Lower leg skin (tissue), 4 donors: Measurements from ENCODE around the gene FOXD1. TPM values are rescaled to one million over a fixed set of nuclear protein-coding genes. Genes with fewer than 3 reads are reported as not detected.

Source experiments
- DNase-seq, 2 donors: peaks; one replicate each; pipeline ENCODE4 v3.0.0-alpha.2; 2019; ENCODE audit warnings: low spot score in 2 of 2
- H3K4me3 ChIP-seq: fragments of 200-600 bp; sonication (generic); 2 replicates; pipeline ENCODE4 v1.5.1; 2017; ENCODE audit warnings: mild to moderate bottlenecking, low read depth; ENCODE audit not compliant: poor library complexity, severe bottlenecking
- POLR2A ChIP-seq, 2 donors: fragments of 450-650 bp; IDR thresholded peaks; one replicate each; pipeline ENCODE4 v1.6.1; 2016 to 2017; ENCODE audit warnings: antibody characterized with exemption in 2 of 2, mild to moderate bottlenecking in 1 of 2, moderate library complexity in 1 of 2
- WGBS, 2 donors: methylation state at CpG; one replicate each; pipeline ENCODE4 v1.1.5; 2018; 5-methylcytosine and 5-hydroxymethylcytosine counted together
- intact Hi-C: fragments of 100-400 bp; cut with DNase I; formaldehyde crosslinking; loops from one replicate; pipeline ENCODE4 v1.15.0; 2023; ENCODE audit warnings: low total_unique reads
- total RNA-seq, 4 donors: library from RNA; depleted of rRNA; stranded (reverse); fragments of >200 nt; gene quantifications; one replicate each; pipeline ENCODE4 v1.1.0, GENCODE V29; 2016
- TF ChIP-seq, protein P1 (sequence below), 3 donors: fragments of 450-650 bp; IDR thresholded peaks; one replicate each; pipeline ENCODE4 v1.5.1; 2016; ENCODE audit warnings: antibody characterized with exemption in 3 of 3, mild to moderate bottlenecking in 3 of 3, moderate library complexity in 2 of 3

Gene FOXD1
- total RNA-seq, 4 donors from 2014 or later = 0.63 to 2.2 (median 1.8) TPM

DNA sequence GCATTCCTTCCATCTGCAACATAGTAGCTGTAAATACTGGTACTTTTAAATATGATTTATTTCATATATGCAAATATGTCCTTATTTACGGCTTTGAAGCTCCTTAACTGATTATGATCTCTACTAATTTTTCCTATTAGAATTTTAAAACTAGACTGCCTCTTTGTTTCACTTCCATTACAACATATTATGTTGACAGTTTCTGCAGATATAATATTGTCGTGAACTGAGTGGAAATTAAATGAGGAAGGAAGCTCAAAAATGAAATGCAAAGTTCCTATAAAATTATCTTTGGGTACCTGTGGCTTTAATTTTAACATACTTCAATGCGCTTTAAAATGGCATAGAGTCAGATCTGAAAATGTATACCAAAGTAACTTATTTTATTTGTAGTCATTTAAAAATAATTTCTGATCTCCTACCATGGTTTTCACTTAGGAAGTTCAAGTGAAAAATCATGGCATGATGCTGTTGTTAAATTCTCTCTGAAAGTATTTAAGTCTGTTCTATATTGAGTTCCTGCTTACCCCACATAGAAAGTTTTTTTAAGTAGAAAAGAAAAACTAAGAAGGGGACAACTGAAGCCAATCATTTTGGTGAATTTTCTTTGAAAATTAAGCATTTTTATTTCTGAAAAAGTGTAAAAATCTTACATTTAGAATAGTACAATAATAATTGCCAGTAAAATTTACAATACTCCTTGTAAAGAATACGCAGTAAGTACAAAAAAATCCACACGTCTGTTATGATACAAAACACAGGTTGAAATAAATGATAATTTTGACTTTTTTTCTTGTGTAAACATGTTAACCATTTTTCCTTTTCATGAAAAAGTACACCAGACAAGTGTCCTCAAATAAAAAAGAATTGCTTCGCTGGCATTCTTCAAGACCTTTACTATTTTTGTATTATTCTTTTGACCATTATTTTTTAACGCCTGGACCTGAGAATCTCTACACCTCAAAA, 2.6 kb downstream of the FOXD1 start:
- no peak for TF ChIP-seq POLR2A (IDR thresholded peaks at IDR 0.05)
- TF ChIP-seq, protein P1, sequence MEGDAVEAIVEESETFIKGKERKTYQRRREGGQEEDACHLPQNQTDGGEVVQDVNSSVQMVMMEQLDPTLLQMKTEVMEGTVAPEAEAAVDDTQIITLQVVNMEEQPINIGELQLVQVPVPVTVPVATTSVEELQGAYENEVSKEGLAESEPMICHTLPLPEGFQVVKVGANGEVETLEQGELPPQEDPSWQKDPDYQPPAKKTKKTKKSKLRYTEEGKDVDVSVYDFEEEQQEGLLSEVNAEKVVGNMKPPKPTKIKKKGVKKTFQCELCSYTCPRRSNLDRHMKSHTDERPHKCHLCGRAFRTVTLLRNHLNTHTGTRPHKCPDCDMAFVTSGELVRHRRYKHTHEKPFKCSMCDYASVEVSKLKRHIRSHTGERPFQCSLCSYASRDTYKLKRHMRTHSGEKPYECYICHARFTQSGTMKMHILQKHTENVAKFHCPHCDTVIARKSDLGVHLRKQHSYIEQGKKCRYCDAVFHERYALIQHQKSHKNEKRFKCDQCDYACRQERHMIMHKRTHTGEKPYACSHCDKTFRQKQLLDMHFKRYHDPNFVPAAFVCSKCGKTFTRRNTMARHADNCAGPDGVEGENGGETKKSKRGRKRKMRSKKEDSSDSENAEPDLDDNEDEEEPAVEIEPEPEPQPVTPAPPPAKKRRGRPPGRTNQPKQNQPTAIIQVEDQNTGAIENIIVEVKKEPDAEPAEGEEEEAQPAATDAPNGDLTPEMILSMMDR (IDR thresholded peaks at IDR 0.05) = no peak
- WGBS, 2 donors = 30 to 35% methylated on average over 7 of the region's 7 CpGs
- intact Hi-C loops = no loop called here
- no peak overlapping the region for H3K4me3 ChIP-seq
- no peak for DNase-seq

GRCh38 chr5:73444499-73445438, 3.8 kb downstream of the FOXD1 start:
- TF ChIP-seq POLR2A (IDR thresholded peaks at IDR 0.05) = no peak
- TF ChIP-seq, protein P1 (IDR thresholded peaks at IDR 0.05) = no peak
- no peak overlapping the region for H3K4me3 ChIP-seq
- intact Hi-C loops = no loop called here
- 19 to 22% methylated on average over 42 to 43 of the region's 43 CpGs for WGBS, 2 donors
- no peak for DNase-seq

DNA sequence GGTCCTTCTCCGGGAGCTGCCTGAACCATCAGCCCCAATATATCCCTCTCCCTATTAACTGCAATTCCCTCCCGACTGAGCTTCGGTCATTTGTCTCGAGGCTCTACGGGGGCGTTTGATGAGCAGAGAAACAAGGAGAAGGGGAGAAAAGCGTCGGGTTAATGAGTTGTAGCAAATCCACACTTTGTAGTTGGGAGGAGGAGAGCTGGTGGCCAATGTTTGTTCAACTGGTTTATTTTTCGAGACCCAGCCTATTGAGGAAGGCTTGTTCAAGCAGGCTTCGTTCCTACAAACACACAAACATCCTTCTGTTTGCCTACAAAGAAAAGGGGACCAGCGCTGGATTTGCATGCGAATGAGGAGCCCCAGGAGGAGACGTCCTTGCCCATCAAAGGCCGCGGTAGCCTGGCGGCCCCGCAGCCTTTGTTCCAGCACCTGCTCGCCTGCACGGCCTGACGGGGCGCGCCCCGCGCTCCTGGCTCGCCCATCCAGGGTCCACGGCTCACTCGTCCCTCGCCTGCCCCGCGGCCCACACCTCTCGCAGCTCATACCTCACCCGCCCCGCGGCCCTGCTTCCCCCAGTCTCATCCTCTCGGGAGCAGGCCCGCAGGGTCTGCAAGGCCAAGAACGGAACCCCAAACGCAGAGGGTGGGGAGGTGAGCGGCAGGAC, 4.6 kb downstream of the FOXD1 start:
- TF ChIP-seq, protein P1 (IDR thresholded peaks at IDR 0.05) = no peak
- TF ChIP-seq POLR2A (IDR thresholded peaks at IDR 0.05) = no peak
- no peak overlapping the region for H3K4me3 ChIP-seq
- 13 to 16% methylated on average over 31 to 39 of the region's 39 CpGs for WGBS, 2 donors
- DNase-seq = no peak
- intact Hi-C loops = no loop called here

DNA sequence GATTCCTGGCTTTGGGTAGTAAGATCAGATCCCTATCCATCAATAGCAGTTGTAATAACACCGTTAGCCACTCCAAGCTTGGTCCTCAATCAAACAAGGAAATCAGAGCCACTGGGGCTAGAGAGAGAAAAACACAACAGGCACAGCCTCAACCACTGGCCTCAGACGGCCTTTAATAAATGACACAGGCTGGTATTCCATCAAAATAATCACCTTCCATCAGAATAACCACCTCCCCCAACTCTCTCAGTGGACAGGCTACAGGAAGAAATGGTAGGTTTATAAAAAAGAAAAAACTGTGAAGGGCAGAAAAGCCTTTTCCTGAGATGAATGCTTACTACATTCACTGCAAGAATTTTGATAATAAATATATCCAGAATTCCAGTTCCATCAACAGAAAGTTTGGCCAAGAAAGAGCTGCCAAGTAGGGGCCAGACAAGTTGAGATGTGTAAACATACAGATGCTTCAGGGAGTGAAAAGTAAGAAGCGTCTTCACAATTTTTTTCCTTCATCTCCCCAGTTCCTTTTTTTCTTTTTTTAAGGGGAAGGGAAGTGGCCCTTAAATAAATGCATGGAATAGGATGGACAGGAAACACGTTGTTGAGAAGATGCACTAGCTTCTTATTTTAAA, 5.5 kb downstream of the FOXD1 start:
- no peak overlapping the region for H3K4me3 ChIP-seq
- TF ChIP-seq POLR2A (IDR thresholded peaks at IDR 0.05) = no peak
- TF ChIP-seq, protein P1 (IDR thresholded peaks at IDR 0.05) = no peak
- no peak for DNase-seq
- 36 to 40% methylated on average over 4 of the region's 4 CpGs for WGBS, 2 donors
- intact Hi-C loops = no loop called here

DNA sequence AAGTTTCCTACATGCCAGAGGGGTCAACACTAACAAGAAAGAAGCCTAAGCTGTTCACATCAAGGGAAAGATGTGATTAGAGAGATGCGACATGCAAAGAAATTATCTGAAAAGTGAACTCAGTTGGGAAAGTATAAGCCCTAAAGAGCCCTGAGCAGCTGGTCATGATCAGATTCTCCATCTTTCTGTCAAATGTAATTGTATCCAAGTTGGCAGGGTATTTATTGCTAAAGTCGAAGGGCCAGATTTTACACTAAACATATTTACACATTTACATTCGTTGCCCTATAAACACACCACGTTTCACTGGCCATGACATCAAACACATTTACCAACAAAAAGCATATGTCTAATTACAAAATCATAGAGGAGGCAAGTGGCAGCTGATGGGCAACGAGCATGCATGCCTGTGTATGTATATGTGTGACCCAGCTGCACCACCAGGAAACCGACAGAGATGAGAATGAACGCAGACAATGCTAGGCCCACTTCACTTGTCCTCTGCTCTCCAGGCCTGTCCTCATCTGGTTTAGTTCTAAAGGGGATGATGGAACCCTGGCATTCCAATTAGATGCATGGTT, 6.3 kb downstream of the FOXD1 start:
- 35 to 36% methylated on average over 7 of the region's 7 CpGs for WGBS, 2 donors
- intact Hi-C loops = no loop called here
- DNase-seq = no peak
- no peak overlapping the region for H3K4me3 ChIP-seq
- TF ChIP-seq, protein P1 (IDR thresholded peaks at IDR 0.05) = no peak
- no peak for TF ChIP-seq POLR2A (IDR thresholded peaks at IDR 0.05)
